ENCODE data around the gene PRM1. TPM values are rescaled to one million over a fixed set of nuclear protein-coding genes. Genes with fewer than 3 reads are reported as not detected.
A peak's percentile ranks its signal among the peaks of the same experiment; 100 is the strongest.

The PRM1 gene
- total and polyA plus RNA-seq, 2 of the 13 experiments (the other 11 are each of a cell fraction or from before 2014, with no cell fraction given): not detected

DNA sequence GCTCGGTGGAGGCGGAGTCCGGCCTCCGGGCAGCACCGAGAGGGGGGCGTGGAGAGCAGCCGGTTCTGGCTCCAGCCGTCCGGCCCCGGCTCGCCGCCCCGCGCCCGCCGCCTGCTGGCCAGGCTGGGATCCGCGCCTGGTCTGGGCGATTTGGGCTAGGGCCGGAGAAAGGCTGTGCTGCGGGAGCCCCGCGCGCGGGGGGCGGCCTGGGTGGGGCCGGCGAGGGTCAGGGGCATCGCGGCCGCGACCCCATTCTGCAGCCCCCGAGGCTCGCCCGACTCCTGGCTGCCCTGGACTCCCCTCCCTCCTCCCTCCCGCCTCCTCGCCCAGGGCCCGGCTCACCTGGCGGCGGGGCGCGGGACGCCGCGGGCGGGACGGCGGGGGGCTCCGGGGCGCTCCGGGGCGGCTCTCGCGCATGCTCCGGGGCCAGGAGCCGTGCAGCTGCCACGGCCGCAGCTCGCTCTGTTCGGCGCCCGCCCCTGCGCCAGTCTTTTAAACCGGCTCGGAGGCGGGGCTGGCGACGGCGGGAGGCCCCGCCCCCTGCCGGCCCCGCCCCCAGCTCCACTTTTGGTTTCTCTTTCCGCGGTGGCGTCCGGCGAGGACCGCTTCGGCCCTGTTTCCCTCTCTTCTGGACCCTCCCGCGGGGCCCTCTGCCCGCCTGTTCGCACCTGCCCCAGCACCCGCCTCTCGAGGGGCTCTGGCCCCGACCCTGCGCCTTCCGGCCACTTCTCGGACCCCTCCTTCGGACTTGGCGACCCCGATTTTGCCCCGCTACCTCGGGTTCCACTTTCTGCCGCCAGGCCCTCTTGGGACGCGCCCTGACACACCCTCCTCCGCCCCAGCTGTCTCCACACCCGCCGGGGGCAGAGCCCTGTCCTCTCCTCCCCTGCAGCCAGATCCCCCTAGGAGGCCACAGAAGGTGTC lies 25.1 kb downstream of the PRM1 start, which contains the start of gene SOCS1 (continued):
- TF ChIP-seq, protein P1, sequence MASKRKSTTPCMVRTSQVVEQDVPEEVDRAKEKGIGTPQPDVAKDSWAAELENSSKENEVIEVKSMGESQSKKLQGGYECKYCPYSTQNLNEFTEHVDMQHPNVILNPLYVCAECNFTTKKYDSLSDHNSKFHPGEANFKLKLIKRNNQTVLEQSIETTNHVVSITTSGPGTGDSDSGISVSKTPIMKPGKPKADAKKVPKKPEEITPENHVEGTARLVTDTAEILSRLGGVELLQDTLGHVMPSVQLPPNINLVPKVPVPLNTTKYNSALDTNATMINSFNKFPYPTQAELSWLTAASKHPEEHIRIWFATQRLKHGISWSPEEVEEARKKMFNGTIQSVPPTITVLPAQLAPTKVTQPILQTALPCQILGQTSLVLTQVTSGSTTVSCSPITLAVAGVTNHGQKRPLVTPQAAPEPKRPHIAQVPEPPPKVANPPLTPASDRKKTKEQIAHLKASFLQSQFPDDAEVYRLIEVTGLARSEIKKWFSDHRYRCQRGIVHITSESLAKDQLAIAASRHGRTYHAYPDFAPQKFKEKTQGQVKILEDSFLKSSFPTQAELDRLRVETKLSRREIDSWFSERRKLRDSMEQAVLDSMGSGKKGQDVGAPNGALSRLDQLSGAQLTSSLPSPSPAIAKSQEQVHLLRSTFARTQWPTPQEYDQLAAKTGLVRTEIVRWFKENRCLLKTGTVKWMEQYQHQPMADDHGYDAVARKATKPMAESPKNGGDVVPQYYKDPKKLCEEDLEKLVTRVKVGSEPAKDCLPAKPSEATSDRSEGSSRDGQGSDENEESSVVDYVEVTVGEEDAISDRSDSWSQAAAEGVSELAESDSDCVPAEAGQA (IDR thresholded peaks at IDR 0.05; ENCODE audit: low read depth): no peak
- TF ChIP-seq, protein P1 (CRISPR knock-in tag; IDR thresholded peaks at IDR 0.05; ENCODE audit: borderline replicate concordance): peak; percentile 72; the same call in 1 of the 2 replicates
- TF ChIP-seq, protein P2, sequence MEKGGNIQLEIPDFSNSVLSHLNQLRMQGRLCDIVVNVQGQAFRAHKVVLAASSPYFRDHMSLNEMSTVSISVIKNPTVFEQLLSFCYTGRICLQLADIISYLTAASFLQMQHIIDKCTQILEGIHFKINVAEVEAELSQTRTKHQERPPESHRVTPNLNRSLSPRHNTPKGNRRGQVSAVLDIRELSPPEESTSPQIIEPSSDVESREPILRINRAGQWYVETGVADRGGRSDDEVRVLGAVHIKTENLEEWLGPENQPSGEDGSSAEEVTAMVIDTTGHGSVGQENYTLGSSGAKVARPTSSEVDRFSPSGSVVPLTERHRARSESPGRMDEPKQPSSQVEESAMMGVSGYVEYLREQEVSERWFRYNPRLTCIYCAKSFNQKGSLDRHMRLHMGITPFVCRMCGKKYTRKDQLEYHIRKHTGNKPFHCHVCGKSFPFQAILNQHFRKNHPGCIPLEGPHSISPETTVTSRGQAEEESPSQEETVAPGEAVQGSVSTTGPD (CRISPR knock-in tag; IDR thresholded peaks at IDR 0.05): 0 out of 2 replicates have a peak, but pooled peaks have one; percentile 66
- TF ChIP-seq ZNF766 (CRISPR knock-in tag; IDR thresholded peaks at IDR 0.05; ENCODE audit: borderline replicate concordance) (peak; percentile 92; the same call in 1 of the 2 replicates), CBX1 (IDR thresholded peaks at IDR 0.05; ENCODE audit: low read depth) (peak; percentile 75), ZNF274 (CRISPR knock-in tag; IDR thresholded peaks at IDR 0.05) (peak; percentile 8; the same call in 1 of the 2 replicates), ZNF30 (CRISPR knock-in tag; IDR thresholded peaks at IDR 0.05) (no peak), KLF12 (CRISPR knock-in tag; IDR thresholded peaks at IDR 0.05; ENCODE audit: borderline replicate concordance) (peak; percentile 92), KMT2A (CRISPR knock-in tag; IDR thresholded peaks at IDR 0.05) (peak; percentile 88), MTERF4 (CRISPR knock-in tag; IDR thresholded peaks at IDR 0.05) (peak; percentile 37), ZNF264 (CRISPR knock-in tag; IDR thresholded peaks at IDR 0.05) (peak; percentile 64; the same call in 1 of the 2 replicates), TBL1XR1 (IDR thresholded peaks at IDR 0.05; ENCODE audit: borderline replicate concordance, low read length, partially characterized antibody) (peak; percentile 53)
- TF ChIP-seq, protein P3, sequence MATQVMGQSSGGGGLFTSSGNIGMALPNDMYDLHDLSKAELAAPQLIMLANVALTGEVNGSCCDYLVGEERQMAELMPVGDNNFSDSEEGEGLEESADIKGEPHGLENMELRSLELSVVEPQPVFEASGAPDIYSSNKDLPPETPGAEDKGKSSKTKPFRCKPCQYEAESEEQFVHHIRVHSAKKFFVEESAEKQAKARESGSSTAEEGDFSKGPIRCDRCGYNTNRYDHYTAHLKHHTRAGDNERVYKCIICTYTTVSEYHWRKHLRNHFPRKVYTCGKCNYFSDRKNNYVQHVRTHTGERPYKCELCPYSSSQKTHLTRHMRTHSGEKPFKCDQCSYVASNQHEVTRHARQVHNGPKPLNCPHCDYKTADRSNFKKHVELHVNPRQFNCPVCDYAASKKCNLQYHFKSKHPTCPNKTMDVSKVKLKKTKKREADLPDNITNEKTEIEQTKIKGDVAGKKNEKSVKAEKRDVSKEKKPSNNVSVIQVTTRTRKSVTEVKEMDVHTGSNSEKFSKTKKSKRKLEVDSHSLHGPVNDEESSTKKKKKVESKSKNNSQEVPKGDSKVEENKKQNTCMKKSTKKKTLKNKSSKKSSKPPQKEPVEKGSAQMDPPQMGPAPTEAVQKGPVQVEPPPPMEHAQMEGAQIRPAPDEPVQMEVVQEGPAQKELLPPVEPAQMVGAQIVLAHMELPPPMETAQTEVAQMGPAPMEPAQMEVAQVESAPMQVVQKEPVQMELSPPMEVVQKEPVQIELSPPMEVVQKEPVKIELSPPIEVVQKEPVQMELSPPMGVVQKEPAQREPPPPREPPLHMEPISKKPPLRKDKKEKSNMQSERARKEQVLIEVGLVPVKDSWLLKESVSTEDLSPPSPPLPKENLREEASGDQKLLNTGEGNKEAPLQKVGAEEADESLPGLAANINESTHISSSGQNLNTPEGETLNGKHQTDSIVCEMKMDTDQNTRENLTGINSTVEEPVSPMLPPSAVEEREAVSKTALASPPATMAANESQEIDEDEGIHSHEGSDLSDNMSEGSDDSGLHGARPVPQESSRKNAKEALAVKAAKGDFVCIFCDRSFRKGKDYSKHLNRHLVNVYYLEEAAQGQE (IDR thresholded peaks at IDR 0.05; ENCODE audit: borderline replicate concordance in 1 of 2, low read depth in 1 of 2, low read length in 2 of 2): peak in 1 of 2 experiments; percentile 71; a peak in 1 of 4 replicates
- TF ChIP-seq, protein P4, sequence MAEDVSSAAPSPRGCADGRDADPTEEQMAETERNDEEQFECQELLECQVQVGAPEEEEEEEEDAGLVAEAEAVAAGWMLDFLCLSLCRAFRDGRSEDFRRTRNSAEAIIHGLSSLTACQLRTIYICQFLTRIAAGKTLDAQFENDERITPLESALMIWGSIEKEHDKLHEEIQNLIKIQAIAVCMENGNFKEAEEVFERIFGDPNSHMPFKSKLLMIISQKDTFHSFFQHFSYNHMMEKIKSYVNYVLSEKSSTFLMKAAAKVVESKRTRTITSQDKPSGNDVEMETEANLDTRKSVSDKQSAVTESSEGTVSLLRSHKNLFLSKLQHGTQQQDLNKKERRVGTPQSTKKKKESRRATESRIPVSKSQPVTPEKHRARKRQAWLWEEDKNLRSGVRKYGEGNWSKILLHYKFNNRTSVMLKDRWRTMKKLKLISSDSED (CRISPR knock-in tag; IDR thresholded peaks at IDR 0.05): peak; percentile 23; the same call in 1 of the 2 replicates
